ENCODE results near the gene TSPOAP1.

The TSPOAP1 gene

DNA sequence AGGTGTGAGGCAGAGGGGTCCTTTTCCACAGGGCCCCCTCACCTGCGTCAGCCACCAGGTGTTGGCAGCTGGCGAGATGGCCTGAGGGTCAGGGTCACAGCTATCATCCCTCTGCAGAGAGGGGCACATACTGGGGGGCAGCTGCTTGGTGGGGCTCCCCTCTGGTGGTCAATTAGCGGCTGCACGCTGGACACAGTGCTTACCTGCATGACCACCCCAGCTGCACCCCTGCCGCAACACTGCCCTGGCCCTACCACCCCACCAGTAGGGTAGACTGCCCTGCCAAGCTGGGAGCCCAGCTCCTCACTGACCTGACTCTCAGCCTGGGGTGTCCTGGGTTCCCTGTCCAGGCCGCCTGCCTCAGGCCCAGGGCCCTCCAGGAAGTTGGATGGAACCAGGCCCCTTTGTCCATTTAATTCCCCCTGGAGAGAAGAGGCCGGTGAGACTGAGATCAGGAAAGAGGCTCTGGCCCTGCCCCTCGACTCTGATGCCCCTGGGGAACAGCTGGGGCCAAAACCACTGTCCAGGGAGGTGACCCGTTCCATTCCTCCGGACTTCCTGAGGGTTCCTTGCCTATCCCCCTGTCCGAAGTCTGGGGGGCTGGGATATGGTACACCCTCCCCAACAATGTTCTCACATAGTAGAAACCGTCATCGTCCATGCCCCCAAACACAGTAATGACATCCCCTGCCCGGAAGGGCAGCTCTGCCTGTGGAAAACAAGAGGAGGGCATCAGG, 23.7 kb downstream of the TSPOAP1 start:
- DNase-seq (ENCODE audit: low read depth in 2 of 3, low spot score in 1 of 3): no peak

DNA sequence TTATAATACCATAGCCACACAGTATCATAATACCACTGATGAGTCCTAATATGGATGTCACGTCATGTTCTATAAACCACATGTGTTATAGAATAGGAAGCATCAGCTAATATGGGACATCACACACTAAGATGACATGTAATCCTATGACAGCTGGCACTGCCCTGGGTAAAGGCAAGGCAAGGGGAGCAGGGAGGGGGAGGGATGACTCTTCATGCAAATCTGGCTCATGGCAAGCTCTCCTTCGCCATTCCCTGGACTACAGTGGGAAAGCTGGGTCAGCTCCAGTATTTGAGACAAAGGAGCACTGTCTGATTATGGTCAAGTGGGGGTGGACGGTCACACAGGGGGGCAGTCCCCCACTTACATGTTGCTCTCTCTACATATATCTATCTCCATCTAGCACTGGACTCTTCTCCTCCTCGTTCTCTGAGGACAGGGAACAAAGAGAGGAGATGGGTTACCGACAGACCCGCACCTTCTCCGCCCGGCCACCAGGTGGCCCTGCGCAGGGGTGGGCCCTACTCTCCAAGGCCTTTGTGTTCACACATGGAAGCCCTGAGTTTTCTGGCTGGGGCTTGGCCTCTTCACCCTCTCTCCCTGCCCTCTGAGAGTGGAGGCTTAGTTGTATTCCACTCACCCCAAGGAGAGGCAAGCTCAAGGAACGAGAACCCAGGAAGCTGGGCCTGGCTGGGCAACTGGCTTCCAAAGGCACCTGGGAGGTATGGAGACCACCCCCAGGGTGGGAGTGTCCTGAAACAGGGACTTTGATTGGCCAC, 24.4 kb downstream of the TSPOAP1 start:
- peak in 2 of 3 donors; percentile 46 to 54 for DNase-seq (ENCODE audit: low read depth in 2 of 3, low spot score in 1 of 3)

DNA sequence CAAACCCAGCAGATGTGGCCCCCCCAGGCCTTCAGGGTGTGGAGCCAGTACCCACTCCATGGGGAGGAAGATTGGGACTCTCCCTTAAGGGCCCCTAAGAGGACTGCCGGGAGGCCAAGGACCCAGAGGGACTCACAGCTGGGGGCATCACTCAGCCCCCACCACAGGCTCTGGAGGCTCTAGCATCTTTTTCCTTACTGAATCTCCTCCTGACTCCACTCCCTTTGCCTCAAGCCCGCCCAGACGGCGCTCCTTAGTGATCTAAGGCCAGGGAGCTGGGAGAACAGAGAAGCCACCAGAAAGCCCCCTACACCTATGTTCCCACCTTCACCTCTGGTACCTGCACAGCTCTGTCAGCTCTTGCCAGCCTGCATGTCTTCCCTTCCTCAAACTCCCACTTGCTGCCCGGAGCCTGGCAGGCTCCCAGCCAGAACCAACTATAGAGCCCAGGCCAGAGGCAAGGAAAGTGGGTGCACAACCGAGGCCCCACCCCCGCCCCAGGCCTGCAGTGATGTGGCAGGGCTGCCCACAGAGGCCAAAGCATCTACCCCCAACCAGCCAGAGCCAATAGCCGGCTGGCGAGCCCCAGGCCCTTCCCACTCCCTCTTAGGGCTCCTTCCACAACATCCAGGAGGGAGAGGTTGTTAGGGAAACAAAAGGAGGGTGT, 25.5 kb downstream of the TSPOAP1 start:
- no peak for DNase-seq (ENCODE audit: low read depth in 2 of 3, low spot score in 1 of 3)

DNA sequence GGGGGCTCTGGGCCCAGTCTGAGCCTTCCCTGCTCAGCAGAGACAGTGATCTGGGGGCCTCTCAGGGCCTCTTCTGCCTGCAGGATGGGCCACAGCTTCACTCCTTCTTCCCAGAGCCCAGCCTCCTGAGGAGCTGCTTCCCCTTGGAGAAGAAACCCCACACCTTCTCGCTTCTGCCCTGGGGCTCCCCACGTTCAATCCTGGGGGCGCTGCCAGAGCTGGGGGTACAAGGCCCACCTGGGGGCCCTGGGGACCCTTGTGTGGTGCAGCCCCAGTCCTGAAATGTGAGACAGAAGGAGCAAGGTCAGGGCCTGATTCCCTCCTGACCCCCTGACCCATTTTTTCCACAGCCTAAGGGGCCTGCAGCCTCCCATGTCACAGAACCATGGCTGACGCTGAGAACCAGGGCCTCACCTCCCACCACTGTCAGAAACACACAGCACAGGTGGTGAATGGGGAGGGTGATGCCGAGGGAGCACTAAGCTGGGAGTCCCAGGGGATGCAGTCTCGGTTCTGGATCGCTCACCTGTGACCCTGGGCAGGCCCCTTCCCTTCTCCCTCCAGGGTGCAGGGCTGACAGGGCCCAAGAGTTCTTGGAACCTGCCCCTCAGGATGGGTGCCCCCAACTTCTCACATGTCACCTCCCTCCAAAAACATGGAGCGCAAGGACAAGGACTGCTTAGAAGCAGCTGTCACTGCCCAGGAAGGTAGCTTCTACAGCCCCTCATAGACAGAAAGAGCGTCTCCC, 26.2 kb downstream of the TSPOAP1 start:
- no peak for DNase-seq (ENCODE audit: low read depth in 2 of 3, low spot score in 1 of 3)

DNA sequence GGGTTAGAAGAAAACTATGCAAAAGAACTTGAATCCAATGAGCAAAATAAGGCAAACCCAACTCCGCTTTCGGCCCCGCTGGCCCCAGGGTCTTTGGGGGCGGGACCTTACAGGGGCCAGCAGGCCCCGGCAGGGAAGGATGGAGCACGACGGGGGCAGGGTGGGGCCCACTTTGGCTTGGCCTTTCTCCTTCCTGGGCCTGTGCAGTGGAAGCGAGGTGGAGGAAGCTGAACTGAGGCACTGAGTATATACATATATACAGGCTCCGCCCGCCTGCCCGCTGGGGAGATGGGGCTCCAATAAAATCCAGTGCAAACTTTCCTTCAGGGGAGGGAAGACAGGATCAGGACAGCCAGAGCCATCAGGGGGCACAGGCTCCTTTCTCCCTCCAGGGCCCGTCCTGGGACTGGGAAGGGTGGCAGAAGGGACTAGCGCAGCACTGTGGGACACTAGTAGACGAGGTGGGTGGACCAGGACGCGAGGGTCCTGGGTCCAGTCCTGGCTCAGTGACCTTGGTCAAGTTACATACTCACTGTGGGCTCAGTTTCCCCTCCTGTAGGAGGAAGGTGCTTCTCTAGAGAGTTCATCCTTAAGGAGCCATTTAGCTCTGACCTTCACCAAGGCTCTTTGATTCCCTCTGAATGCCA, 27.0 kb downstream of the TSPOAP1 start:
- no peak for DNase-seq (ENCODE audit: low read depth in 2 of 3, low spot score in 1 of 3)

DNA sequence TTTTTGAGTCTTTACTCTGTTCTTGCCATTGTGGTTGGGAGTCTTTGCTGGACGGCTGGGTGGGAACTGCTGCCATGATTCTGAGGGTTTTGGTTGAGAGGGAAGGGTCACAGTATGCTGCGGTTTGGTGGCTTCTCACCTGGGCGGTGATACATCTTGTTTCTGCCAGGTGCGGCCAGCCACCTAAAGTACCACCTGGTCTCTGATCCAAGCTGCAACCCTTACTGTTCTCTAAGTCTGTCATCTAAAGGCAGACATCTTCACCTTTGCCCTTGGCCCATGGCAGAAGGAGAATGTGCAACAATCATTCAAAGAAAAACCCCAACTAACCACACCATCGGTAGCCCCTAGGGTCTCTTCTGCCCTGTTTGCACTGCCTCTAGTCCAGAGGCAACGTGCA, 28.3 kb downstream of the TSPOAP1 start:
- DNase-seq (ENCODE audit: low read depth in 2 of 3, low spot score in 1 of 3): no peak

DNA sequence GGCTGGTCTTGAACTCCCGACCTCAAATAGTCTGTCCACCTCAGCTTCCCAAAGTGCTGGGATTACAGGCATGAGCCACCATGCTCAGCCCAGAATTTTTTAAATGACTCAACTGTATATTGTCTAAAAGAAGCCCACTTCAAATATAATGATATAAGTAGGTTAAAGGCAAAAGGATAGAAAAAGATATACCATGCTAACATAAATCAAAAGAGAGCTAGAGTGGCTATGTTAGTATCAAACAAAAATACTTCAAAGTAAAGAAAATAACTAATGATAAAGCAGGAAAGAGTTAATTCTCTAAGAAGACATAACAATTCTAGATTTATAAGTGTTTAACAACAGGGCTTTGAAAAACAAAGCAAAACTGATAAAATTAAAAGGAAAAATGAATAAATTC, 34.6 kb downstream of the TSPOAP1 start:
- DNase-seq (ENCODE audit: low read depth in 2 of 3, low spot score in 1 of 3): no peak

DNA sequence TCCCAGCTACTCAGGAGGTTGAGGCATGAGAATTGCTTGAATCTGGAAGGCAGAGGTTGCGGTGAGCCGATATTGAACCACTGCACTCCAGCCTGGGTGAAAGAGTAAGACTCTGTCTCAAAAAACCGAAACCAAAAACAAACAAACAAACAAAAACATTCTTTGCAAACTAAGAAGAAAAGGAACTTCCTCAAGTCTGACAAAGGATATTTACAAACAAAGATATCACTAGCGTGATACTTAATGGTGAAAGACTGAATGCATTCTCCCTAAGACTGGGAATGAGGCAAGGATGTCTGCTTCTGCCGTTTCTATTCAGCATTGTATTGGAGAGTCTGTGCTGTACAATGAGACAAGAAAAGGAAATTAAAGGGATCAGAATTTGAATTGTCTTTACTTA, 37.3 kb downstream of the TSPOAP1 start:
- DNase-seq (ENCODE audit: low read depth in 2 of 3, low spot score in 1 of 3): no peak

DNA sequence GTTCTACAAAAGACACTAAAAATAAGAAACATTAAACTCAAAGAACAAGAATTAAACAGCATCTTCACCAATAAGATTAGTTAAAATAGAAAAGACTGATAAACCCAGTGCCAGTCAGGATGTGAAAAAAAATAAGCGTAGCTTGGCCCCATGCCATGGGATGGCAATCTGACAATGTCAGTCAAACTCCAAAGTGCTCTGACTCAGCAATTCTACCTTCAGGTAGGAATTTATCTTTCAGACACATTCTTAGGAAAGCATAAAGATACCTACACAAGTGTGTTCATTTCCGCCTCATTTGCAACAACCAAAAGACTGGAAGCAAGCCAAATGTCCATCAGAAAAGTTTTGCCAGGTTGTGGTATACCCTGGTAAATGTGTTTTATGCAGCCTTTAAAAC, 38.7 kb downstream of the TSPOAP1 start:
- no peak for DNase-seq (ENCODE audit: low read depth in 2 of 3, low spot score in 1 of 3)

DNA sequence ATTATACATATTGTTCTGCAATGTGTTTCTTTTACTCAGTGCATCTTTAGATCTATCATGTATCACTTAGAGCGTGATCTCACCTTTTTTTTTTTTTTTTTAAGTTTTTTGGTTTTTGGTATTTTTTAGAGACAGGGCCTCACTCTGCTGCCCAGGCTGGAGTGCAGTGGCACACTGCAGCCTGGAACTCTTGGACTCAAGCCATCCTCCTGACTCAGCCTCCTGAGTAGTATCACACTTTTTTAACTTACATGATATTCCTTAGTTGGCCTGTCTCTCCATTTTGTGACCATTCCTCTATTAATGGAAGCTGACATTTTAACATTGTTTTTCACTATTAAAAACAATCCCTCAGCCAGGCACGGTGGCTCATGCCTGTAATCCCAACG, 43.2 kb downstream of the TSPOAP1 start:
- no peak for DNase-seq (ENCODE audit: low read depth in 2 of 3, low spot score in 1 of 3)

DNA sequence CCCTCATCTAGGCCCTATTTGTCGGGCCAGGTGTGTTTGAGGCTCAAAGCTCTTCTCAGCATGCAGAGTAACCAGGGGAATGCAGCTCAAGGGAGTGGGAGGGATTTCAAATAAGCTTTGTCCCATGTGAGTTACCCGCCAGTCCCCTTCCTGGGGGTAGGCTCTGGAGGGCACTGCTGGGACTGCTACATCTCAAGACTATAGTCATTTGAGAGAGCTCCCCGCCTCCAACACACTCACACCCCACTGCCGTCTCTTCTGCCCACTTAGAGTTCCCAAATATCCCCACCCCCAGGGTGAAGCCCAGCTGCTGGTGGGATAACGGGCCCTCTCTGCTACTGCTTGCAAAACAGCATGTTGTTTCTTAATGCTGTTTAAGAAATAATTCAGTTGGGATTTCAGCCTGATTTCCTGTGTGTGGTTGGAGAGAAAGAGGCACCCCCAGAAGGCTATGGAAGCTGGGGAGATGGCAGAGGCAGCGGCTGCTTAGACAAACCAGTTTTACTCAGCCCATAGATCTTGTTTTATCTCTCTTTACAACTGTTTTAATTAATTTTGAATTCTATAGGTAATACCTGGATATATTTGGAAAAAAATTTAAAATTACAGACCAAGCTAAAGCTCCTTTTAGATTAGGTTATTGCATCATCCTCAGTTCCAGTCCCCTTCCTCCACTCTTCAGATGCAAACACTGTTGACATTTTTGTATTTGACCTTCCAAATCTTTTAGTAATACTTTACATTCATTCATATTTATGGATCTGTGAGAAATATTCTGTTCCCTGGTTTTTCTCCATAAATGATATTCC, 43.8 kb downstream of the TSPOAP1 start:
- no peak for DNase-seq (ENCODE audit: low read depth in 2 of 3, low spot score in 1 of 3)

DNA sequence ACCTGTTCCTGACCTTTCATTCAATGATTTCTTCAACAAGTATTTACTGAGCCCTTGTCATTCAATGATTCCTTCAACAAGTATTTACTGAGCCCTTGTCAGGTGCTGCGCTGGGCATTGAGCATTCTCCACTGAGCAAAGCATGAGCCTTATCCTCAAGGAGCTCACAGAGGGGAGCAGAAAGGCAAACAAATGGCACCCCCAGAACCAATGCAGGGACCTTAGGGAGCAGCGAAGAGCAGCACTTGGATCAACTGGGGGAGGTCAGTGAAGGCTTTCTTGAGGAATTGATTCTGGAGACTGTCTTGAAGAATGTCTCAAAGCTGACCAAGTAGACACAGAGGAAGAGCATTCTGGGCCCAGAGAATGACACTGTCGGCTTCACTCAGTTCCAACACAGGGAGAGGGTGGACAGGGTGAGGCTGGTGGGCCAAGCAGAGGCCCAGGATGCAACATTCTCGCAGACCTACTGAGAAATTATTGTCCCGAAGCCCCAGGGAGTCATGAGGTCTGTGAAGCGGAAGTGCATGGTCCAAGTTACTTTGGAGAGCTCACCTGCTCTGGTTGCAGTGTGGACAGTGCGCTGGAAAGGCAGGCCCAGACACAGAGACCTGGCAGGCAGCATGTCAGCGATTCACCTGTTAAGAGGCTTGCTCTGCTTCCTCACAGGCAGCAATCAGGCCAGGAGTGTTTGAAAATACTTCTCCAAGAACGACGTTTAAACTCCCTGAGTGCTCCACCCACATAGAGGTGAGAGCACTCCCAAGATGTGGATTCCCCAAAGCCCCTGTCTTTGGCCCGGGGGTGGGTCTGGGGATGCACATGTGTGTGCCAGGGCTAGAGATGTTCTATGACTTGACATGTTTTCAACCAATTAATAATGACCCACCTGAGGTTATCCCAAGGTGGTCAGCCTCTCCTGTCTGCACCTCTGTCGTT, 44.7 kb downstream of the TSPOAP1 start:
- no peak for DNase-seq (ENCODE audit: low read depth in 2 of 3, low spot score in 1 of 3)

DNA sequence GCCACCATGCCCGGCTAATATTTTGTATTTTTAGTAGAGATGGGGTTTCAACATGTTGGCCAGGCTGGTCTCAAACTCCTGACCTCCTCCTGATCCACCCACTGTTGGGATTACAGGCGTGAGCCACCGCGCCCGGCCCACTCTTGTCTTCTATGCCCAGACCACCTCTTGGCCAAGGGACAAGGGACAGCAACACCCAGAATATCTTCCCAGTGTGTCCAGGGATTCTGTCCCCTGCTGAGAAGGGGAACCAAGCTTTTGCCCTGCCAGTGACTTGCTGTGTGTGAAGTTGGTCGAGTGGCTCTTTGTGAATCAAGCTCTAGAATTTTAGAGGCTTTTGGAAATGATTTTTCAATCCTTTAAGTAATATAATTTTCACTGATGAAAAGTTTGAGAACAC, 46.2 kb downstream of the TSPOAP1 start:
- no peak for DNase-seq (ENCODE audit: low read depth in 2 of 3, low spot score in 1 of 3)

DNA sequence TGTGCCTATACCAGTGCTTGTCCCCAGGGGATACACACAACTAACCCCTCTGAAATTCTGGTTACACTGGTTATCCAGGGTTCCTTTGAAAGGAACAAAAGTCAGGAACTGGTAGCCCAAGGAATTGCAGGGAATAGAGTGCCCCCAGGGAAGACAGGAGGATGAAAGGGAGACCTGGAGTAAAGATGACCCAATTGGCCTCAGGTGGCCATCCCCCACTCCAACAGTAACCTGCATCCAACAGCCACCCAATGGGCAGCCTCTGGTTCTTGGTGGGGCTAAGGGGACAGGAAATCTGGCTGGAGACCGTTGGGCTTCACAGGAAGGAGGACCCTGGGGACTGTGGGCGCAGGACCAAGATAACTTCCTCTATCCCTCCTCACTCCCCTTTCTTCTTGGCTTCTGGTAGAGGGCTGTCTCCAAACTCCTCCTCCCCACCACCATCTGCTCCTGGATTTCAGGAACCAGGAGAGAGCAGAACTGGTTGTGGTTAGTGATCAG, 47.0 kb downstream of the TSPOAP1 start:
- DNase-seq (ENCODE audit: low read depth in 2 of 3, low spot score in 1 of 3): no peak

DNA sequence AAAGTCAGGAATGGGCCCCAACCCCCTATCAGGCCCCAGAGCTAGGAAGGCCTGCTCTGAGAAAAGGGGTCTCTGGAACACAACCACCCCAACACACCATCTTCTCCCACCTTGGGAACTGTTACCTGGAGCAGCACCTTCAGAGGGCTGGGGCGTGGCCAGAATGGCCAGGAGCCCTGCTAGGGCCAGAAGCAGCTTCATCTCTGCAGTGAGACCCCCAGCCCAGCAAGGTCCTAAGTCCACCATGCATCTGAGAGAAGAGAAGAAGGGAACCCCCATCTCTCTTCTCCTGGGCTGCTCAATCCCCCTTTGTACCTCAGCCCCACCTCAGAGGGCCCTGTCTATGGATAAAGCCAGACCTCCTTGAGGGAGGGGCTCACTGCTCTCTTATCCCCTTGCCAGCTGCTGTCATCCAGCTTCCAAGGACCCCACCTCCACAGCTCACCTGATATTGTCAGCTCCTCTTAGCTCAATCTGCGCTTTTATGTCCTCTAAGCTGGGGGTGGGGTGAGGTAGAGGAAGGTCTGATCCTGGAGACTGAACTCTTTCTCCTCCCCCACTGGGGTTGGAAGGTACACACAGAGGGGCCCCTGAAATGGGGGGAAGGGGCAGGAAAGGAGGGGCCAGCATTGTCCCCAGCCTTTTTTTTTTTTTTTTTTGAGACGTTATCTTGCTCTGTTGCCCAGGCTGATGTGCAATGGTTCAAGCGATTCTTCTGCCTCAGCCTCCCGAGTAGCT, 47.9 kb downstream of the TSPOAP1 start, which contains the start of gene MPO:
Gene MPO (minus strand): TSS at position 456 of the 738 bp plus-strand sequence. CDS start 177 bp downstream, at position 279.
- DNase-seq (ENCODE audit: low read depth in 2 of 3, low spot score in 1 of 3): no peak

DNA sequence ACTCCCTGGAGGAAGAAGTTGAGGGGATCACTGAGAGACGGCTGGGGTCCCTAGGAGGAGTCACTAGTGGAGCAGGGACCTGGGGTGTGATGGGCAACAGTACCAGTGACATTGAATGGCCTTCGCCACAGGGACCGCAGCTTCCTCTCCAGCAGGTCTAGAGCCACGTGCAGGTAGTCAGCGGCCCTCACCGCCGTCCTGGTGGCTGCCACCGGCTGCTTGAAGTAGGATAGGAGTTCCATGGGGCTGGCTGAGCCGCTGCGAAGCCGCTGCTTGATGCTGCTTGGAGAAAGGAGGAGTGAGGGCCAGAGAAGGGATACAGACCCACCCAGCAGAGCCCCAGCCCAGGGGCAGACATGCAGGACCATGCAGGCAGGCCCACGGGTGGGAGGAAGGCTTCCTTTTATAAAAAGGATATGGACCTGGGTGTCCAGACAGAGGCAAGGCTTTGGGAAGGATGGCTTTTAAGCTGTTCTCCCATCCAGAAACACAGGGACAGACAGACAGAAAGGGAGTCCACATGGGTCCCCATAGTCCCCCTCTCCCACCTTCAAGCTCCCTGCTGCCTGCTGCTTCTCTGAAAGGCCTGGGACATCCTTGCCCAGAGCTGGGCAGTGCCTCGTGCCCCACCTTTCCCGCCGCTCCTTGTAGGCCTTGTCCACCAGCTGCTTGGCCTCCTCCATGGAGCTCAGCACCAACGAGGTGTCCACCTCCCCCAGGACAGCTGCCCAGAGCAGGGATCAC, 48.7 kb downstream of the TSPOAP1 start:
- DNase-seq (ENCODE audit: low read depth in 2 of 3, low spot score in 1 of 3): no peak

DNA sequence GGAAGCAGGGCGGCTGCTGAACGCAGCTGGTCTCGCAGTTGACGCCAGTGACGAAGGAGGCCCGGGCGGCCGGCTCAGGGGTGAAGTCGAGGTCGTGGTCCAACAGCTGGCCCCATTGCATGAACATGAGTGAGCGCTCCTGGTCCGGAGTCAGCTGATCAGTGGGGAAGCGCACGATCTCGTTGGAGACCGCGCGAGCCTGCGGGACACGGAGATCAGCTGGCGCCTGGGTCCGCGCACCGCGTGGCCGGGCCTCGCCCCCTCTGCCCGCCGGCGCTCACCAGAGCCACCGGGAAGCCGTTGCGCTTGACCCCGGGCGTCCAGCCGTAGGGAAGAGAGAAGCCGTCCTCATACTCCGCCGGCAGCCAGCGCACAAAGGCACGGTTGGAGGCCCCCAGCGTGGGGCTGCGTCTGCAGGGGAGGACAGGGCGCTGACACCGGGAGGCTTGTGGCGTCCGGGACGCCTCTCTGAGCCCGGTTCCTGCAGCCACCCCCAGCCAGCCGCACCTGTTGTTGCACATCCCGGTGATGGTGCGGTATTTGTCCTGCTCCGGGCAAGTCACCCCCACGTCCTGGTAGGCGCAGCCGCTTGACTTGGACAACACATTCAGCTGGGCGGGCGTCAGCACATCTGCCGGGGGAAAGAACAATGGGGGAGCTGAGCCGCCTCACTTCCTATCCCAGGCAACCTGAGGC, 49.4 kb downstream of the TSPOAP1 start:
- DNase-seq (ENCODE audit: low read depth in 2 of 3, low spot score in 1 of 3): no peak

Data from stimulated activated CD4-positive, alpha-beta T cell treated with anti-CD3 and anti-CD28 coated beads, Interleukin-12 subunit alpha, Interleukin-12 subunit beta, amount 100 ng/mL, for 48 hours (primary cell).